HG03442 (cell line): ENCODE results near the gene HAPSTR1.

Experiments
- ATAC-seq: cut with Tn5 transposase; IDR thresholded peaks from one replicate; pipeline ENCODE4 v1.9.1; 2021; ENCODE audit warnings: mild to moderate bottlenecking, moderate library complexity; ENCODE audit not compliant: unreplicated experiment

The HAPSTR1 gene

GRCh38 chr16:9122342-9122741 lies 30.9 kb downstream of the HAPSTR1 start:
- no peak for ATAC-seq

DNA sequence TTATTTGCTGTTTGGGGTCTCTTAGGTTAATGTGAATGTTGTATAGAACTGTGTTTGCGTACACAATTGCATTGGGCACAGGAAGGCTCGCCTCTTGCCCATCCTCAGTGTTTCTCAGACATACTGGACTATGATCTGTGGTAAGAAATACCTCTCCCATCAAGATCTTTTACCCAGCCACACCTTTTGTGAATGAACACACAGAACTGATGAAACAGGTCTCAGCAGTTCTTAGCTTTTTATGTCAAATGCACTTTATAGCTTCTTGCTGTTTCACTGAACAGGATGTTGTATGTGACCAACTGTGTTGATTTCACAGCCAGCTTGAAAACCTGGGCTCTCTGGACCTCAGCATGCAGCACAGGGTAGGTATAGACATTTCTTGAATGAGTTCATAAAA lies 31.5 kb downstream of the HAPSTR1 start:
- no peak for ATAC-seq

GRCh38 chr16:9123401-9123800 lies 32.0 kb downstream of the HAPSTR1 start:
- no peak for ATAC-seq

- peak; percentile 34 for ATAC-seq
Measured at GRCh38 chr16:9123871-9124270, 32.4 kb downstream of the HAPSTR1 start.

DNA sequence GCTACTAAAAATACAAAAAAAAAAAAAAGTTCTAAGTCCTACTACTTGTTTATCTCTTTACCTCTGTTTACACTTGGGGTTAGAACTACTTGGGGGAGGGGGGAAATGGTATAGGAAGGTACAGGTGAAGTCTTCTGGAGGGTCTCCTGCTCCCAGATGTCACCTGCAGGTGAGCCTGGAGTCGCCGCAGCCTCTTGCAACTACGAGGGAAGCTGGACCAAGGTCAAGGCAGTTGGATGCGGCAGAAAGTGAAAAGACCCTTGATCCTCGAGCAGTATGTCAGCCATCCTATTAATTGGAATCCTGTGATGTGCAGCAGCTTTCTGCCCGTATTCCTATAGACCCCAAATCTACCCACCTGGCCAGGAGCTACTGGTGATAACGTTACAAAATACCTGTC lies 33.0 kb downstream of the HAPSTR1 start:
- ATAC-seq, result no peak

DNA sequence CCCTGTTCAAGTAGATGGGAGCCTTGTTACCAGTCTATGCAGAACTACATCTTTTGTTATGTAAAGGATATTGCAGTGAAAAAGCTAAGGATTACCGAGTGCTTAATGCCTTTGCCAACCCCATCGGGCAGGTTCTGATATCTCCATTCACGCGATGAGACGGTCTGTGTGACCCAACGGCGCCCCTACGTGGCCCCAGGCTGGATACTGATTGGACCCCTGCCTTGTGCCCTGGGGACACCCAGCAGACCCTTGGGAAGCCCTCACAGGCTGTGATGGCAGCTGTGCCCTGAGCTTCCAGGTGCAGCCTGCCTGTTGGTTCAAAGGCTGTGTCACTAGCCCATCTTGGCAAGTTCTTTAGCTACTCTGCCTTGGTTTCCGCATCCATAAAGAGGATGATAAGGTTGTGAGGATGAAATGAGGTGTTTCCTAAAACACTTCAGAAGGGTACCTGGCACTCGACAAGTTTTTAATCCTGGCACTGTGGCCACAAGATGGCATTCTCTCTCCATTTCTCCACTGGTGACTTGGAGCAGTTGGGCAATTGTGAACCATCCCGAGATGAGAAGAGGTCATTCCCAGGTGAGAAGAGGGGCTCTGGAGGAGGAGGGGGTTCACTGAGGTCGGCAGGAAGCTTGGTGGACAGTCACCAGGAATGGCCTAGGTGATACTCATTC lies 33.6 kb downstream of the HAPSTR1 start:
- no peak for ATAC-seq

GRCh38 chr16:9125658-9126505 lies 34.4 kb downstream of the HAPSTR1 start:
- no peak for ATAC-seq

GRCh38 chr16:9126609-9127008 lies 35.2 kb downstream of the HAPSTR1 start:
- no peak for ATAC-seq

- no peak for ATAC-seq
Measured at GRCh38 chr16:9128346-9129342, 37.2 kb downstream of the HAPSTR1 start.

DNA sequence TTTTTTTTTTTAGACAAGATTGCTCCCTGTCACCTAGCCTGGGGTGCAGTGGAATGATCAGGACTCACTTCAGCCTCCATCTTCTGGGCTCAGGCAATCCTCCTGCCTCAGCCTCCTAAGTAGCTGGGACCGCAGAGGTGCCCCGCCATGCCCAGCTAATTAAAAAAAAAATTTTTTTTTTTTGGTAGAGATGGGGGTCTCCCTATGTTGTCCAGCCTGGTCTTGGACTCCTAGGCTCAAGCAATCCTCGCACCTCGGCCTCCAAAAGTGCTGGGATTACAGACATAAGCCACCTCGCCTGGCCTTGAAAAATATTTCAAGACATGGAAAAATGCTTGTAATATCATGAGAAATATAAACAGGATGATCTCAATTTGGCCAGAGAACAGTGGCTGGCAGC lies 42.9 kb downstream of the HAPSTR1 start:
- ATAC-seq, result no peak

- peak; percentile 54 for ATAC-seq
Measured at GRCh38 chr16:9134739-9135138, 43.3 kb downstream of the HAPSTR1 start.

DNA sequence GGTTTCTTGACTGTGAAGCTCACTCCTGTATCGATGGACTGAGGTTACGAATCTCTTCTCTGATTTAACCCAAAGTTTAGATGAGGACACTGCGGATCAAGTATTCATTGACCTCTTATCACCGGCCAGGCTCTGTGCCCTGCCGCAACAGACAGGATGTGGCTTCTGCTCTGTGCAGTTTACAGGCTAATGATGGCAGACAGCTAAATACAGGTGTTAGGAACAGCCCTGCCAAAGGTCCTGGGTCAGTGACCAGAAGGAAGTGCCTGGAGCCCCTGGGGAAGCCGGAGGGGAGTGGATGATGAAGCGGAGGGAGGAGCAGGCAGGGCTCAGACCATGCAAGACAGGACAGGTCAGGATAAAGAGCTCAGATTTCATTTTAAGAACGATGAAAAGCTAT lies 44.4 kb downstream of the HAPSTR1 start:
- peak; percentile 58 for ATAC-seq

- no peak for ATAC-seq
Measured at GRCh38 chr16:9136596-9136995, 45.2 kb downstream of the HAPSTR1 start.

DNA sequence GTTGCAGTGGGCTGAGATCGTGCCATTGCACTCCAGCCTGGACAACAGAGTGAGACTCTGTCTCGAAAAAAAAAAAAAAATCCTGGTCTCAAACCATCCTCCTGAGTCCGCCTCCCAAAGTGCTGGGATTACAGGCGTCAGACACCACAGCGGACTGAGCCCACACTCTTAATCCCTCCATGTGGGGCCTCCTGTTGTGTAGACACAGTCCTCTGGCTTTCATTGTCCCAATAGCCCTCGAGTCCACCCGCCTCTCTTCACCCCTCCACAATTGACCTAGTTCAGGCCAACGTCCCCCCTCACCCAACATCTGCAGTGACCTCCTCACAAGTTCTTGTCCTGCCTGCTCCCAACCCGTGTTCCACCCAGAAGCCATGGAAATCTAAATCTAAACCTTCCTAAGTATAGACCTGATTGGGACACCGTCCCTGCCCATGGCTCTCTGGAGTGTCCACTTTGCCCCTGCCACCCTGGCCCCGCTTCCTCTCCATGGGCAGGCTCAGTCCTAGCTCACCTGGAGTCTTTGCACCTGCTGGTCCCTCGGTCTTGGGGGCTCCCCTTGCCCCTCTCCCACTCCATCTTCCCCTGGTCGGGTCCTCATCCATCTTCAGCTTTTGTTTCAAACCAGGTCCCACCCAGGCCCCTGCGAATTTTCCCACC lies 46.7 kb downstream of the HAPSTR1 start:
- no peak for ATAC-seq

DNA sequence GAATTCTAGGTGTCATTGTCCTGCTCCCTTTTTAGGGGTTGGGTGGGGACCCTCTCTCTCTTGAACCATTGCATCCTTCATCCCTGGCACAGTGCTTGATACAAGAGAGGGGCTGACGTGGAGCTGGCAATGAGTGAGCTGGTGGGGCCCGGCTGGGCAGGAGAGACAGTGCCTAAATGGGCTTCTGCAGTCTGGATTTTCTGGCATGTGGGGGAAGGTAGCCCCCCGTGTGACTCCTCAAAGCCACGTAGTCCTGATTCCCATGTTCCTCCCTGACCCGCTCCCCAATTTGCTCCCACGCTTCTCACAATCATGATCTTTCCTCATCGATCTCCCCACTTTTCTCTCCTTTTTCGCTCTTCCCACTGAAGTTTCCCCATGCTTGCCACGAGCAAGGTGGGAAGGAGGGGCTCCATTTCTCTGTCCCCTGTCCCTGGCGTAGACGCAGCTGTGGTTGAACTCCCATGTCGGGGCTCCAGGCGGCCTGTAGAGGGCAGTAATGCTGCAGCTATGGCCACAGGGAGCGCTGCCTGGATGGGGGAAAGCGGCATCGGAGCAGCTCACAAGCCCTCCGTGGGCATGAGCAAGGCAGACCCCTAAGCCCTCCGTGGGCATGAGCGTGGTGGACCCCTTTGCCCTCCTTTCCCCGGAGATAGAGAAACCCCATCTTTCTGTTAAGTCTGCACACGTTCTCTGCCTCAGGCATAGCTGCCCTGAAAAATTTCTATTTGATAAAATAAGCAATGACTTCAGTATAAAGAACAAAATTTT lies 47.5 kb downstream of the HAPSTR1 start:
- peak; percentile 28 for ATAC-seq

- no peak for ATAC-seq
Measured at GRCh38 chr16:9139965-9140364, 48.5 kb downstream of the HAPSTR1 start.
